ENCODE data around the gene ZC3H7A.
"Not testable (repeated sequence)": the region's sequence is repeated elsewhere in the genome, so short reads cannot be mapped to it uniquely, and the experiment has no call there.

ZC3H7A gene

DNA sequence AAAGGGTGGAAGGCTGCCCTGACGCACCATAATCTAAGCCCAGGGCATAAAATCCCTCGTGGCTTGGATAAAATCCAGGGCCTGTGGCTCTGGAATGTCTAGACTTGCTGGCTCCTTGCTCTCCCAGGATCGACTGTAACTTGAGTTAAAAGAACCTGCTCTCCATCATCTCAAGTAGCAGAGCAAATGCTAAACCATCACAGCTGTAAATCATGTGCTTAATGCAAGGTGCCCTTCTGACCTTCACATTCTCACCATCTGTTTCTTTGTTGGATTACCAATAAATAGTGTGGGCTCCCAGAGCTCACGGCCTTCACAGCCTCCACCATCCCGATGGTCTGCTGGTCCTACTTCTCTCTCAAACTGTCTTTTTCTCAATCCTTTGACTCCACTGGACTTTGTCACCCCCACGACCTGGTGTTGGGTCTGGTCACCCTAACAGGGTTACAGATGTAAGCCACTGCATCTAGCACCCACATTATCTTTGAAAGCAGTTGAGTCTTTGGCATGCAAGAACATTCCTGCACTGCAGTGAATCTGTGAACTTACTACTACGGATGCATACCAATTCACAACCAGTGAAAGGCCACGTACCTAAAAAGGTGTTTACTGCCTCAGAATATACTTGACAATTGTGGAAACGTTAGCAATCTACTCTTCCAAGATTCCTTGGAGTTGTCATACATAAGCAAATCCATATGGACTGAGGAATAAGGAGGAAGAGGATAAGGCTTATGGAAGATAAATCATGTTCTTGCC lies 39.0 kb upstream of the ZC3H7A start:
- TF ChIP-seq, protein P1, sequence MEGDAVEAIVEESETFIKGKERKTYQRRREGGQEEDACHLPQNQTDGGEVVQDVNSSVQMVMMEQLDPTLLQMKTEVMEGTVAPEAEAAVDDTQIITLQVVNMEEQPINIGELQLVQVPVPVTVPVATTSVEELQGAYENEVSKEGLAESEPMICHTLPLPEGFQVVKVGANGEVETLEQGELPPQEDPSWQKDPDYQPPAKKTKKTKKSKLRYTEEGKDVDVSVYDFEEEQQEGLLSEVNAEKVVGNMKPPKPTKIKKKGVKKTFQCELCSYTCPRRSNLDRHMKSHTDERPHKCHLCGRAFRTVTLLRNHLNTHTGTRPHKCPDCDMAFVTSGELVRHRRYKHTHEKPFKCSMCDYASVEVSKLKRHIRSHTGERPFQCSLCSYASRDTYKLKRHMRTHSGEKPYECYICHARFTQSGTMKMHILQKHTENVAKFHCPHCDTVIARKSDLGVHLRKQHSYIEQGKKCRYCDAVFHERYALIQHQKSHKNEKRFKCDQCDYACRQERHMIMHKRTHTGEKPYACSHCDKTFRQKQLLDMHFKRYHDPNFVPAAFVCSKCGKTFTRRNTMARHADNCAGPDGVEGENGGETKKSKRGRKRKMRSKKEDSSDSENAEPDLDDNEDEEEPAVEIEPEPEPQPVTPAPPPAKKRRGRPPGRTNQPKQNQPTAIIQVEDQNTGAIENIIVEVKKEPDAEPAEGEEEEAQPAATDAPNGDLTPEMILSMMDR (IDR thresholded peaks at IDR 0.05; ENCODE audit: low read depth, low read length, missing control alignments) = no peak
- H3K4me3 ChIP-seq (replicated peaks; ENCODE audit: low read depth, low read length) = no peak overlapping the region
- DNase-seq (ENCODE audit: extremely low read depth, low read depth) = peak; percentile 87

DNA sequence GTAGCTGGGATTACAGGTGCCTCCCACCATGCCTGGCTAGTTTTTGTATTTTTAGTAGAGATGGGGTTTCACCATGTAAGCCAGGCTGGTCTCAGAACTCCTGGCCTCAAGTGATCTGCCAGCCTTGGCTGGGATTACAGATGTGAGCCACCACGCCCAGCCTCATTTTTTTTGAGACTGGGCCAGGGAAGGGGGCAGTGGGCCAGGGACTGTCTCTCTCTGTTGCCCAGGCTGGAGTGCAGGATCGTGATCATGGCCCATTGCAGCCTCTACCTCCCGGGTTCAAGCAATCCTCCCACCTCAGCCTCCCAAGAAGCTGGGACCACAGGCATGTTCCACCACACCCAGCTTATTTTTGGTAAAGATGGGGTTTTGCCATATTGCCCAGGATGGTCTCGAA lies 38.3 kb upstream of the ZC3H7A start:
- no peak for DNase-seq (ENCODE audit: extremely low read depth, low read depth)
- no peak overlapping the region for H3K4me3 ChIP-seq (replicated peaks; ENCODE audit: low read depth, low read length)
- TF ChIP-seq, protein P1 (IDR thresholded peaks at IDR 0.05; ENCODE audit: low read depth, low read length, missing control alignments) = no peak

DNA sequence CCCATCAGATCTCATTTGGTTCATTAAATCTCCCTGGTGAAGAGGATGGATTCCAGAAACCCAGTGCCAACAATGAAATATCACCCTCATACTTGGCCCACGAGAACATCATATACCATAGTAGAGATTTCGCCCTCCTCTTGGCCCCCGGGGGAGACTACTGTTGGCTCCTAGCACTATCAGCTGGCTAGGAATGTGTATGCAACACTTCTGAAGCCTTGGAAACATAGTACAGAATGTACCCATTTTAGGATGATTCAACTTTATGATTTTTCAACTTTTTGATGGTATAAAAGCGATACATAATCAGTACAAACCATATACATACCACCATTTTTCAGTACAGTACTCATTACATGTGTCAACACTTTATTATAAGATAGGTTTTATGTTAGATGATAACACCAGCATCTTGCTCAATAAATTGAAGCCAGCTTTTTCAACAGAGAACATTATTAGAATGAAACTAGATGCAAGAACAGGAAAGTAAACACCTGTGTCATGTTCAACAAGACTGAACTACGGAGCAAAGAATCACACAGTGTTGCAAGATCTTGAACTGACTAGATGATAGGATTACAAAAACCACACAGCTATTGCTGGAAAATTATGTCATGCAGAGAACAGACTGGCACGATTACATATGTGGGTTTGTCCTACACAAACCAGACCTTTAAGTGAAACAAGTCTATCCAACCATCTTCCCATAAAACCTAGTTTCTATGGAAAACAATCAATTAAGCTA lies 37.1 kb upstream of the ZC3H7A start:
- DNase-seq (ENCODE audit: extremely low read depth, low read depth) = no peak
- no peak overlapping the region for H3K4me3 ChIP-seq (replicated peaks; ENCODE audit: low read depth, low read length)
- TF ChIP-seq, protein P1 (IDR thresholded peaks at IDR 0.05; ENCODE audit: low read depth, low read length, missing control alignments) = no peak

DNA sequence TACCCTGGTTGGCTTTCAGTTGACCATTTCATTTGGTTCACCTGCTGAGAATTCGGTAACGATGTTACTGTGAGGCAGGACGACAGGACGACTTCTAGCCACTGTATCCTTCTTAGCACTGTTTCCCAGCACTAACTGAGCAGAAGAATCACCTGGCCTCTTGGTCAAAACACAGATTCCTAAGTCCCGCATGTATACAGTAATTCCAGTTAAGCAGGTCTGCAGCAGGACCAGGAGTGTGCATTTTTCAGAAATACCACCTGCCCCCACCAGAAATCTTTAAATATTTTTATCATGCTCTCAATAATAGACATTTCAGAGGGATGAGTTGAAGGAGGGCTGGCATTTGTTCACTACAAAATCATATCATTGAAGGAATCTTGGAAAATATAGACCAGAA lies 31.6 kb upstream of the ZC3H7A start:
- no peak overlapping the region for H3K4me3 ChIP-seq (replicated peaks; ENCODE audit: low read depth, low read length)
- TF ChIP-seq, protein P1 (IDR thresholded peaks at IDR 0.05; ENCODE audit: low read depth, low read length, missing control alignments) = no peak
- no peak for DNase-seq (ENCODE audit: extremely low read depth, low read depth)

DNA sequence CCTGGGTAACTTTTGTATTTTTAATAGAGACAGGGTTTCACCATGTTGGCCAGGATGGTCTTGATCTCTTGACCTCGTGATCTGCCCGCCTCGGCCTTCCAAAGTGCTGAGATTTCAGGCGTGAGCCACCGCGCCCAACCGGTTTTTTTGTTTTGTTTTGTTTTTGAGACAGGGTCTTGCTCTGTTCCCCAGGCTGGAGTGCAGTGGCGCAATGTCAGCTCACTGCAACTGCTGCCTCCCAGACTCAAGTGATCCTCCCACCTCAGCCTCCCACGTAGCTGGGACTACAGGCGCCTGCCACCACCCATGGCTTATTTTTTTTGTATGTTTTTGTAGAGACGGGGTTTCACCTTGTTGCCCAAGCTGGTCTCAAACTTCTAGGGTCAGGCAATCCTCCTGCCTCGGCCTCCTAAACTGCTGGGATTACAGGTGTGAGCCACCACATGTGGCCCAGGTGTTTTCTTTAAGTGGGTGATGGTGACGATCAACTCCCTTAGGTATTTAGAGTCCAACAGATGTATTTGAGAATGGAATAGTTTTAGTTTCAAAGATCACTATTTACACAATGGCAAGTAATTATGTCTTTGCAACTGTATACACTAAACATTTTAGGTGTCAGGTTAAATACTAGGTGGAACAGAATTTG lies 28.6 kb upstream of the ZC3H7A start:
- DNase-seq (ENCODE audit: extremely low read depth, low read depth); H3K4me3 ChIP-seq (replicated peaks; ENCODE audit: low read depth, low read length): not testable (repeated sequence)

DNA sequence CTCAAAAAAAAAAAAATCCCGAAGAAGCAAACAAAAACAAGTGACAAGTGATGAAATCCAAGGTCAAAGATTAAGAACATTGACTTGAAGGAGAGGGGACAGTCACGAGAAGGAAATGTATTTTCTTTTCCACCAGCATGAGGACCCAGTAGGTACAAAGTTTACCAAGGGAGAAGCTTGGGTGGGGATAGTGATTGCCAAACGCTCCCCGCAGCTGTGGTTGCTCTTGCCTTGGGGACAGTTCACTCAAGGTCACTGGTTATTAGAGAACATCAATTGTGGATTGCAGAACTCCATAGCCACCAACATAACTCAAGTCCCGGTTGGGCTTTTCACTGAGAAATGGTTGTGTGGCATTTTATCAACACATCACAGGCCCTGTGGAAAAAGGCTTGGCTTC lies 27.3 kb upstream of the ZC3H7A start:
- TF ChIP-seq, protein P1 (IDR thresholded peaks at IDR 0.05; ENCODE audit: low read depth, low read length, missing control alignments) = no peak
- no peak for DNase-seq (ENCODE audit: extremely low read depth, low read depth)

DNA sequence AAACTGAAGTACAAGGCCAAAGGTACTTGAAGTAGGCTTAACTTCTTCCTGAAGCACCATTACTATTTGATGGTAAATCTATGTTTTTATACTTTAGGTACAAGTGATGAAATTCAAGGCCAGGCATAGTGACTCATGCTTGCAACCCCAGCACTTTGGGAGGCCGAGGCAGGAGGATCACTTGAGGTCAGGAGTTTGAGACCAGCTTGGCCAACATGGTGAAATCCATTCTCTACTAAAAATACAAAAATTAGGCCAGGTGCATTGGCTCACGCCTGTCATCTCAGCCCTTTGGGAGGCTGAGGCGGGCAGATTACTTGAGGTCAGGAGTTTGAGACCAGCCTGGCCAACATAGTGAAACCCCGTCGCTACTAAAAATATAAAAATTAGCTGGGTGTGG lies 26.6 kb upstream of the ZC3H7A start:
- not testable (repeated sequence) for DNase-seq (ENCODE audit: extremely low read depth, low read depth); H3K4me3 ChIP-seq (replicated peaks; ENCODE audit: low read depth, low read length)

More for the DNA sequence above, 27.3 kb upstream of the ZC3H7A start:
- no peak overlapping the region for H3K4me3 ChIP-seq (replicated peaks; ENCODE audit: low read depth, low read length)
